ENCODE data around the gene ALDH9A1.
"Not testable (repeated sequence)": the region's sequence is repeated elsewhere in the genome, so short reads cannot be mapped to it uniquely, and the experiment has no call there.

Gene ALDH9A1

DNA sequence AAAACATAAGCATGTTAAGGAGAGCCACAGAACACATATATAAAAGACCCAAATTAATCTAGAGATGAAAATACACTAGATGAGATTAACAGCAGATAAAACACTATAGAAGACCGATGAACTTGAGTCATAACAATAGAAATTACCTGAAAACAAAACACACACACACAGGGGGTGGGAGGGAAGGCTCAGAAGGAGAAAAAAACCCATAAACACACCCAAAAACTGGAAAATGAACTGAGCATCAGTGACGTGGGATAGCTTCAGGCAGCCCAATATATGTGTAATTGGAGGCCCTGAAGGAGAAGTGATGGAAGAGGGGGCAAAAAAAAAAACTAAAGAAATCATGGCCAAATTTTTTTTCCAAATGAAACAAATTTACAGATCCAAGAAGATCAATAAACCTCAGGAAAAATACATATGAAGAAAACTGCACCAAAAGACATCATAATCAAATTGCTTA lies 11.4 kb downstream of the ALDH9A1 start:
- no peak for DNase-seq (ENCODE audit: low read depth in 2 of 2)

DNA sequence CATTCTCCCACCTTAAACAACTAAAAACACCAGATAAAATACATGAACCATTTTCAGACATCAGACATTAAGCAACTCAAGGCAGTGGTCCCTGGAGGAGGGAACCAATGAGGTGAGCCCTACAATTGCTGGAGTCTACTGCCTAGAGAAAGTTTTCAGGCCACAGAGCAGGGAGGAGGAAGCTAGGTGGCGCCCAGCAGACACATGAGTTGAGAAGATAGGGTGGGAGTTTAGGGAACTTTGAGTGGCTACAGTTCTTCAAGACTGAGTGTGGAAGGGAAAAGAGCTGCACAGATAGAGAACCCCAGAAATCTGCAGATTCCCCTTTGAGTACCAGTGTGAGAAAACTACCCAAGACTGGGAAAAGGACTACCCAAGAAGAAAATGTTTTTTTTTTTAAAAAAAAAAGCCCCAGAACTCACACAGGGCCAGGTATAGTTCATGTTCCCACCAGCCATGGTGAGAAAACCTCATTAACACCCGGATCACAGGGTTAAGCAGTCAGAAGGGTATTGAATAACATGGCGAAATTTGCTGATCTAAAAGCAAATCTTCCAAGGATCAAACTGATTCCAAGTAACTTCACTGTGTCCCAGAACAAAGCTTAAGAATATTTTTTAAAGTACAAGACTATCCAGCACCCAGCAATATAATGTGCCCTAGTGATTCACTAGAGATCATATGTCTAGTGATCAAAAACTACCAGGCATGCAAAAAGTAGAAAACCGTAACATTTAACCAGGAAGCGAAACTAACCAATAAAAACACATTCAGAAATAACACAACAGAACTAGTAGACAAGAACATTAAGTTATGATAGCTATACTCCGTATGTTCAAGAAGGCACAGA lies 12.0 kb downstream of the ALDH9A1 start:
- DNase-seq (ENCODE audit: low read depth in 2 of 2) = no peak

- DNase-seq (ENCODE audit: low read depth in 2 of 2) = no peak
Measured at GRCh38 chr1:165683848-165684485, 14.4 kb downstream of the ALDH9A1 start.

DNA sequence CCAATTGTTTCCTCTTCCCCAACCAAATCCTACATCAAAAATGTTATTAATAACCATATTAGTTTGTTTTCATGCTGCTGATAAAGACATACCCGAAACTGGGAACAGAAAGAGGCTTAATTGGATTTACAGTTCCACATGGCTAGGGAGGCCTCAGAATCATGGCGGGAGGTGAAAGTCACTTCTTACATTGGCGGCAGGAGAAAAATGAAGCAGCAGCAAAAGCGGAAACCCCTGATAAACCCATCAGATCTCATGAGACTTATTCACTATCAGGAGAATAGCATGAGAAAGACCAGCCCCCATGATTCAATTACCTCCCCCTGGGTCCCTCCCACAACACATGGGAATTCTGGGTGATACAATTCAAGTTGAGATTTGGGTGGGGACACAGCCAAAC lies 17.6 kb downstream of the ALDH9A1 start:
- DNase-seq (ENCODE audit: low read depth in 2 of 2) = not testable (repeated sequence)

DNA sequence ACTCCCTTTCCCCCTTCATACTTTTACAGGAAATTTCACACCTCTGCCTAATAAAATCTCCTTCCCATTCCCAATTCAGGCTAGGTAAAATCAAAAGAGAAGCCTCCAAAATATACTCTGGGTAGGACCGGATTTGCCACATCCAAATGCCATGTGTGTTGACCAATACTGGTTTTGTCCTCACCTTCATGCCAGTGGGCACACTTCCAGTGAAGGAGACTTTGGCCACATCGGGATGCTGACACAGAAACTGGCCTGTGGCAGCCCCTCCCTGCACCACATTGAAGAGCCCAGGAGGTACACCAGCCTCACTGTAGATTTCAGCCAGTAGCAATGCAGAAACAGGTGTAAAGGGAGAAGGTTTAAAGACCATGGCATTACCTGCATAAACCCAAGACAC lies 18.1 kb downstream of the ALDH9A1 start:
- no peak for DNase-seq (ENCODE audit: low read depth in 2 of 2)

DNA sequence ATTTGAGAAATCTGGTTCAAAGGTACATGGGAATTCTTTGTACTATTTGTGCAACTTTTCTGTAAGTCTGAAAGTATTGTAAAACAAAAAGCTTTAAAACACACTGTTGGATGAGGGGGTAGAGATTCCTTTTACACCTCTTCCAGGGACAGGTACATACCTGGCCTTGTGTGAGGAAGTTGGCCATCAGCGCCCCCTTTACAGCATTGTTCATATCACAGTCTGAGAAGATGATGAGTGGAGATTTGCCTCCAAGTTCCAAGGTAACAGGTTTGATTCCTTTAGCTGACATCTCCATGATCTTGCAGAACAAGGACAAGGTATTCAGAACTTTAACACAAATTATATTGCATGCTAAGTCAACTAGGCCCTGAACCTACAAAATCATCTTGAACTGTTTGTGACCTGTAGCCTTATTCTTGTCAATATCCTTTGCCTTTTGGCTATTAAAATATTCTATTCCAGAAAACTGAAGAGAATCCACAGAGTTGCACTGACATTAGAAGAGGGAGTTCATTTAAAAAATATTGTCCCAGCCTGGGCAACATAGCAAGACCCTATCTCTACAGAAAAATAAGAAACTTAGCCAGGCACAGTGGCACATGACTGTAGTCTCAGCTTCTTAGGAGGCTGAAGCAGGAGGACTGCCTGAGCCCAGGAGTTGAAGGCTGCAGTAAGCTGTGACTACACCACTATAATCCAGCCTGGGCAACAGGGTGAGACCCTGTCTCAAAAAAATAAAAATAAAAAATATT lies 18.9 kb downstream of the ALDH9A1 start:
- DNase-seq (ENCODE audit: low read depth in 2 of 2) = no peak

DNA sequence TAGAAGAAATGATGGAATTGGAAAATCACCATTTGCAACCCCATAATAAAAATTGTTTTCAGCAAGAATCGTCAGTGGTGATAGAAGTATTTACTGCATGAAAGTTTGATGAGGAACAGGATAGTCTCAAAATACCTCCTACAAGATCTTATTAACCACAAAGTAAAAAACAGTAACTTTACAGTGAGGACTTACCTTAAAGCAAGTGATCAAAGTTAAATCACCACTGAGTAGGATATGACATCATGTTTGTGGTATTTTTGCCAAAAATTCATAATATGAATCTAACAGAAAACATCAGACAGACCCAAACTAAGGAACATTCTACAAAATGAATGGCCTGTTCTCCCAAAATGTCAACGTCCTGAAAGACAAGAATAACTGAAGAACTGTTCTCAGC lies 19.9 kb downstream of the ALDH9A1 start:
- no peak for DNase-seq (ENCODE audit: low read depth in 2 of 2)

GRCh38 chr1:165675794-165676193 lies 22.6 kb downstream of the ALDH9A1 start:
- DNase-seq (ENCODE audit: low read depth in 2 of 2) = no peak

DNA sequence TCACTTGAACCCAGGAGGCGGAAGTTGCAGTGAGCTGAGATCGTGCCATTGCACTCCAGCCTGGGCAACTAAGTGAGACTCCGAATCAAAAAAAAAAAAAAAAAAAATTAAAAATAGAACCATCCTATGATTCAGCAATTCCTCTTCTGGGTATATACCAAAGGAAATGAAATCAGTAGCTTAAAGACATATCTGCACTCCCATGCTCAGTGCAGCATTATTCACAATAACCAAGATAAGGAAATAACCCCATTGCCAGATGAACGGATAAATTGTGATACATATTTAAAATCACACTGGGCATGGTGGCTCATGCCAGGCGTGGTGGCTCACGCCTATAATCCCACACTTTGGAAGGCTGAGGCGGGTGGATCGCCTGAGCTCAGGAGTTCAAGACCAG lies 23.8 kb downstream of the ALDH9A1 start:
- no peak for DNase-seq (ENCODE audit: low read depth in 2 of 2)

- no peak for DNase-seq (ENCODE audit: low read depth in 2 of 2)
Measured at GRCh38 chr1:165671526-165671925, 26.8 kb downstream of the ALDH9A1 start.

DNA sequence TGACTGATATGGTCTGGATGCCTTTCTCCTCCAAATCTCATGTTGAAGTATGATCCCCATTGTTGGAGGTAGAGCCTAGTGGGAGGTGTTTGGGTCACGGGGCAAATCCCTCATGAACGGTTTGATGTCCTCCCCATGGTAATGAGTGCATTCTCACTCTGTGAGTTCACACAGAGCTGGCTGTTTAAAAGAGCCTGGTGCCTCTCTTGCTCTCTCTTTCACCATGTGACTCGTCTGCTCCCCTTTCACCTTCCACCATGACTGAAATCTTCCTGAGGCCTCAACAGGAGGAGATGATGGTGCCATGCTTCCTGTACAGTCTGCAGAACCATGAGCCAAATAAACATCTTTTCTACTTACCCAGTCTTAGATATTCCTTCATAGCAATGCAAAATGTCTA lies 30.2 kb downstream of the ALDH9A1 start:
- no peak for DNase-seq (ENCODE audit: low read depth in 2 of 2)

- DNase-seq (ENCODE audit: low read depth in 2 of 2) = no peak
Measured at GRCh38 chr1:165666152-165666825, 32.1 kb downstream of the ALDH9A1 start.

DNA sequence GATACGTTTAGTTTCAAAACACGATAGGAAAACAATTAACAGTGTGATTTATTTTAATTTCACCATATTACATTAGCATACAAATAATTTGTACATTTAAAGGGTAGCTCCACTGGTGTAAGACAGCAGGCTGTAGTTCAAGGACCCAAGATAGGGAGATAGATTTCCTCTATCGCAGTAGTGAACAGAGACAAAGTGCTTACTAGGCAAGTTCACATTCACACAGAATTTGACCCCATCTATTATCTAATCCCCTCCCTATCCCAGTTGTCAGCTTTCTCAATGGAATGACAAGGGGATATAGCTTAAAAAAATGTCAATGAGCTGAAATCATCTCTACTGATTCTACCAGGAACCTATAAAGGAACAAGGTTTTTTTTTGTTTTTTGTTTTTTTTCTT lies 36.2 kb downstream of the ALDH9A1 start:
- no peak for DNase-seq (ENCODE audit: low read depth in 2 of 2)

DNA sequence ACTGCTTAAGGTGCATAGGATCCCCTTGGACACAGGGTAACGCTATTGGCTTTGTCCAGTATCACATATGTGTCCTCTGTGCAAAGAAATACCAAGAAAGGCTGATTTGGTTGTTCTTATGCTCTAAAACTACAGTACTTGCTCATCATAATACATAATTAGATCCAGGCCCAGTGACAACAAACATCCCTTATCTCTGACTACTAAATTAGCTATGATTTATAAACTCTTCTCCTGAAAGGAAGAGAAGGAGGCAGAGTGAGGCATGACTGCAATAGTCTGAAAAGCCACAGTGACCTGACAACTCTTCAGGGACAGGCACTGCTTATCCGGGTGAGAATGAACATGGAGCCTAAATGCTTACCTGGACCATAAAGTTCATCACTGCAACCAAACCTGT lies 36.7 kb downstream of the ALDH9A1 start:
- no peak for DNase-seq (ENCODE audit: low read depth in 2 of 2)

GRCh38 chr1:165659581-165659895 lies 38.8 kb downstream of the ALDH9A1 start:
- DNase-seq (ENCODE audit: low read depth in 2 of 2) = no peak

DNA sequence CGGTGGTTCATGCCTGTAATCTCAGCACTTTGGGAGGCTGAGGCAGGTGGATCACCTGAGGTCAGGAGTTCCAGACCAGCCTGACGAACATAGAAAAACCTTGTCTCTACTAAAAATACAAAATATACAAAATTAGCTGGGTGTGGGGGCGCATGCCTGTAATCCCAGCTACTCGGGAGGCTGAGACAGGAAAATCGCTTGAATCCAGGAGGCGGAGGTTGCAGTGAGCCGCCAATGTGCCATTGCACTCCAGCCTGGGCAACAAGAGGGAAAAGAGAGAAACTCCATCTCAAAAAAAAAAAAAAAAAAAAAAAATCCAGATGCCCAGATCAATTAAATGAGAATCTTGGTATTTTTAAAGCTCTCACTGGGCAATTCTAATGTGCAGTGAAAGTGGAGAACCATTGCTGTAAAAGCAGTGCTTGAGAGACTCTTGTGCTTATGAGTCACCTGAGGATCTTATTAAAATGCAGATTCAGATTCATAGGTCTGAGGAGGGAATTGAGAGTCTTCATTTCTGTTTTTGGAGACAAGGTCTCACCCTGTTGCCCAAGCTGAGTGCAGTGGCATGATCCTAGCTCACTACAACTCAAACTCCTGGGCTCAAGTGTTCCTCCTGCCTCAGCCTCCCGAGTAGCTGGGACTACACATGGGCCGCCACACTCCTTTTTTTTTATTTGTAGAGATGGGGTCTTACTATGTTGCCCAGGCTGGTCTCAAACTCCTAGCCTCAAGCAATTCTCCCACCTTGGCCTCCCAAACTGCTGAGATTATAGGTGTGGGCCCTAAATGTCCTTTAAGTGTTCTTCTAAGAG lies 39.4 kb downstream of the ALDH9A1 start:
- DNase-seq (ENCODE audit: low read depth in 2 of 2) = not testable (repeated sequence)

DNA sequence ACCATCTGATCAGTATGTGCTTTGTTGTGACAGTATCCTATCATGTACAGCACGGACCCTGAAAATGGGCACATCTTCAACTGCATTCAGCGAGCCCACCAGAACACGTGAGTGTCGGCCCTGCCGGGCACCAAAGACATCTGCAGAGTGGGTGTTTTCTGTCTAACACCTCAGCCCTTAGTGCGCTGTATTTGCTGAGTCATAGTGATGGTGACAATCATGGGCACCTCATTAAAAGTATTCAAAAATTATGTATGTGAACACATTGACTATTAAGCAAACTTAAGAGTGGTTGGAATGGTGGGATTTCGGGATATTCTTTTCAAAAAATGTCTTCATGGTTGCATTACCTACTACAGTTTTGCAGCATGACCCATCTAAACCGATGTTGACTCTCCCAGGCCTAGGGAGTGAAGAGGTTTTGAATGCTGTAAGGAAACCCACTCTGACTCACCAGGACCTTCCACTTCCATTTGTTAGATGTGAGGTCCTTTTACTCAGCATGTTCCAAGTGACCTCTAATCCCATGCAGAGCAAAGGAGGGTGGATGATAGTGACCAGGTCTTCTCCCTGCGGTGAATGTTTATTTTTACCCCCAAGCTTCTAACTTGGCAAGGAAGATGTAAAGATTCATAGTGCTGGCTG lies 47.3 kb downstream of the ALDH9A1 start:
- DNase-seq (ENCODE audit: low read depth in 2 of 2) = no peak

- DNase-seq (ENCODE audit: low read depth in 2 of 2) = no peak
Measured at GRCh38 chr1:165648919-165649572, 49.3 kb downstream of the ALDH9A1 start.

GRCh38 chr1:165647970-165648369 lies 50.4 kb downstream of the ALDH9A1 start:
- DNase-seq (ENCODE audit: low read depth in 2 of 2) = no peak

- DNase-seq (ENCODE audit: low read depth in 2 of 2) = no peak
Measured at GRCh38 chr1:165647517-165647916, 50.8 kb downstream of the ALDH9A1 start.

Data from stimulated activated CD8-positive, alpha-beta memory T cell treated with anti-CD3 and anti-CD28 coated beads, Interleukin-15, amount 100 ng/mL, for 48 hours (primary cell).